Prostate gland (tissue), 2 donors: Measurements from ENCODE around the gene PLEKHA7.
A peak's percentile ranks its signal among the peaks of the same experiment; 100 is the strongest.
"Not testable (repeated sequence)": the region's sequence is repeated elsewhere in the genome, so short reads cannot be mapped to it uniquely, and the experiment has no call there.

Experiments
- POLR2A ChIP-seq: fragments of 450-650 bp; IDR thresholded peaks from one replicate; pipeline ENCODE4 v1.6.1; 2016; ENCODE audit warnings: antibody characterized with exemption, mild to moderate bottlenecking
- POLR2AphosphoS5 ChIP-seq: sonication (generic); formaldehyde crosslinking; IDR thresholded peaks from one replicate; pipeline ENCODE4 v1.6.1; 2017; ENCODE audit warnings: antibody characterized with exemption
- TF ChIP-seq, protein P1 (sequence below), 4 experiments: fragments of 200-600 bp in 2 of 4; fragments of 450-650 bp in 2 of 4; sonication (generic) in 2 of 4; IDR thresholded peaks; 1 replicate in 3 of 4; 2 replicates in 1 of 4; pipeline ENCODE4 v1.5.1; 2016 to 2019; ENCODE audit warnings: antibody characterized with exemption in 4 of 4, mild to moderate bottlenecking in 2 of 4, moderate library complexity in 2 of 4

DNA sequence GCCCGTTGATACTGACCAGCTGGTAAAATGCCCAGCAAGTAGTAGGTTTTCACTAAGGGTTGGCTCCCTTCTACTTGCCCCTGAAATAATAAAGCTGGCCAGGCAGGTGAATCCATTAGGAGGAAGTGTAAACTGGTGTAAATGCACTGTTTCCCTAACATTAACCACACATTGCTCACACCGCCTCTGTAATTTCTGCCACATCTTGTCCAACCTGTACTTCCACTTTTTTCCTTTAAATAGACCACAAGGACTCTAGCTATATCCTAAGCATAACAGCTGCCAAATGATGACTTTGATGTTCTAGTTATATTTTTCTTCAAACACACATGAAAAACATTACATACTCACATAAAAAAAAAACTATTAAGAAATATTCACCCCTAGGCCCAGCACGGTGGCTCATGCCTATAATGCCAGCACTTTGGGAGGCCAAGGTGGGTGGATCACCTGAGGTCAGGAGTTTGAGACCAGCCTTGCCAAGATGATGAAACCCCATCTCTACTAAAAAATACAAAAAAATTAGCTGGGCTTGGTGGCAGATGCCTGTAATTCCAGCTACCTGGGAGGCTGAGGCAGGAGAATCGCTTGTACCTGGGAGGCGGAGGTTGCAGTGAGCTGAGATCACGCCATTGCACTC, 95.6 kb downstream of the PLEKHA7 start:
- not testable (repeated sequence) for TF ChIP-seq POLR2A
- TF ChIP-seq, protein P1, sequence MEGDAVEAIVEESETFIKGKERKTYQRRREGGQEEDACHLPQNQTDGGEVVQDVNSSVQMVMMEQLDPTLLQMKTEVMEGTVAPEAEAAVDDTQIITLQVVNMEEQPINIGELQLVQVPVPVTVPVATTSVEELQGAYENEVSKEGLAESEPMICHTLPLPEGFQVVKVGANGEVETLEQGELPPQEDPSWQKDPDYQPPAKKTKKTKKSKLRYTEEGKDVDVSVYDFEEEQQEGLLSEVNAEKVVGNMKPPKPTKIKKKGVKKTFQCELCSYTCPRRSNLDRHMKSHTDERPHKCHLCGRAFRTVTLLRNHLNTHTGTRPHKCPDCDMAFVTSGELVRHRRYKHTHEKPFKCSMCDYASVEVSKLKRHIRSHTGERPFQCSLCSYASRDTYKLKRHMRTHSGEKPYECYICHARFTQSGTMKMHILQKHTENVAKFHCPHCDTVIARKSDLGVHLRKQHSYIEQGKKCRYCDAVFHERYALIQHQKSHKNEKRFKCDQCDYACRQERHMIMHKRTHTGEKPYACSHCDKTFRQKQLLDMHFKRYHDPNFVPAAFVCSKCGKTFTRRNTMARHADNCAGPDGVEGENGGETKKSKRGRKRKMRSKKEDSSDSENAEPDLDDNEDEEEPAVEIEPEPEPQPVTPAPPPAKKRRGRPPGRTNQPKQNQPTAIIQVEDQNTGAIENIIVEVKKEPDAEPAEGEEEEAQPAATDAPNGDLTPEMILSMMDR (IDR thresholded peaks at IDR 0.05): not testable (repeated sequence)
- peak; percentile 85 for TF ChIP-seq POLR2AphosphoS5
